ENCODE data around the gene APOBEC3H.

The APOBEC3H gene

GRCh38 chr22:39144101-39144767, 47.2 kb downstream of the APOBEC3H start:
- Histone ChIP-seq H3K27me3 (peaks cover 12% of the 10 kb centered on the region), H3K4me3 (ENCODE audit: low read depth in 1 of 2, low read length in 1 of 2) (peak overlapping the region; percentile 94 to 96), H3K9me3 (no peaks in the 10 kb centered on the region), H3K27ac (peak overlapping the region; percentile 98), H3K4me1 (ENCODE audit: control insufficient read depth in 1 of 2, insufficient read depth in 1 of 2, low read depth in 1 of 2, low read length in 1 of 2) (peaks cover 23 to 32% of the 10 kb centered on the region in 2 experiments), H3K36me3 (peaks cover 35% of the 10 kb centered on the region)
- TF ChIP-seq, protein P1, sequence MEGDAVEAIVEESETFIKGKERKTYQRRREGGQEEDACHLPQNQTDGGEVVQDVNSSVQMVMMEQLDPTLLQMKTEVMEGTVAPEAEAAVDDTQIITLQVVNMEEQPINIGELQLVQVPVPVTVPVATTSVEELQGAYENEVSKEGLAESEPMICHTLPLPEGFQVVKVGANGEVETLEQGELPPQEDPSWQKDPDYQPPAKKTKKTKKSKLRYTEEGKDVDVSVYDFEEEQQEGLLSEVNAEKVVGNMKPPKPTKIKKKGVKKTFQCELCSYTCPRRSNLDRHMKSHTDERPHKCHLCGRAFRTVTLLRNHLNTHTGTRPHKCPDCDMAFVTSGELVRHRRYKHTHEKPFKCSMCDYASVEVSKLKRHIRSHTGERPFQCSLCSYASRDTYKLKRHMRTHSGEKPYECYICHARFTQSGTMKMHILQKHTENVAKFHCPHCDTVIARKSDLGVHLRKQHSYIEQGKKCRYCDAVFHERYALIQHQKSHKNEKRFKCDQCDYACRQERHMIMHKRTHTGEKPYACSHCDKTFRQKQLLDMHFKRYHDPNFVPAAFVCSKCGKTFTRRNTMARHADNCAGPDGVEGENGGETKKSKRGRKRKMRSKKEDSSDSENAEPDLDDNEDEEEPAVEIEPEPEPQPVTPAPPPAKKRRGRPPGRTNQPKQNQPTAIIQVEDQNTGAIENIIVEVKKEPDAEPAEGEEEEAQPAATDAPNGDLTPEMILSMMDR (IDR thresholded peaks at IDR 0.05) = no peak

- peaks cover 32% of the 10 kb centered on the region for H3K36me3 ChIP-seq
- peaks cover 12% of the 10 kb centered on the region for H3K27me3 ChIP-seq
- TF ChIP-seq, protein P1 (IDR thresholded peaks at IDR 0.05) = no peak
- H3K4me3 ChIP-seq (ENCODE audit: low read depth in 1 of 2, low read length in 1 of 2) = peak overlapping the region; percentile 94 to 96
- no peaks in the 10 kb centered on the region for H3K9me3 ChIP-seq
- H3K4me1 ChIP-seq (ENCODE audit: control insufficient read depth in 1 of 2, insufficient read depth in 1 of 2, low read depth in 1 of 2, low read length in 1 of 2) = peaks cover 36 to 42% of the 10 kb centered on the region in 2 experiments
- H3K27ac ChIP-seq = peak overlapping the region; percentile 98
Observed at GRCh38 chr22:39146256-39147101, 49.4 kb downstream of the APOBEC3H start.

DNA sequence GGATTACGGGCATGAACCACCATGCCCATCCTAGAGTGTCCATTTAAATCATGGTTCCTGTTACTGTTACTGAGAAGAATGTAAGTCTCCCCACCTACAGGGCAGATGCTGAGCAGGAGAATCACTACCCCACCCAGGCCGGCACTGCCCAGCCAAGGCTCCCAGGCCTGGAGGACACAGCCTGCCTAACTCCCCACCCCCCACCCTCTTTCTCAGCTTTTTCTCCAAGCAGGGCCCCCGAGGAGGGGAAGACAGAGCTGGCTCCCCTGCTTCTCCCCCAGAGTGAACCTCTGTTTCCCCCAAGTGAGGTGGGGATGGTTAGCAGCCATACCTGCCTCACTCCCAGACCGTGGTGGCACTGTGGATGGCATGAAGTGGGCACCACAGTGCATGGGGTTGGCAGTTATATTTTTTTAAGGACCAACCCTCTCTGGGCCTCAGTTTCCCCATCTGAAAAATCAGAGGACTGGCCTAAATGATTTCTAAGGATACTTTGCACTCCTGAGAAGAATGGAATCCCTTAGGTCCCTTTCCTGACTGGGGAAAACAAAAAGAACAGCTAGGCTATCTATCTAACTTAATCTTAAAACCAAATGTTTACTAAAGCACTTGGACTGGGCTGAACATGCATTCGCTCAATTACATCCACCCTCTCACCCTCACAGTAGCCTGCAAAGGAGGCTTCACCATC, 50.4 kb downstream of the APOBEC3H start:
- H3K4me3 ChIP-seq (ENCODE audit: low read depth in 1 of 2, low read length in 1 of 2) = no peak overlapping the region
- peak overlapping the region; percentile 98 for H3K27ac ChIP-seq
- no peaks in the 10 kb centered on the region for H3K9me3 ChIP-seq
- H3K4me1 ChIP-seq (ENCODE audit: control insufficient read depth in 1 of 2, insufficient read depth in 1 of 2, low read depth in 1 of 2, low read length in 1 of 2) = peaks cover 43 to 49% of the 10 kb centered on the region in 2 experiments
- peaks cover 12% of the 10 kb centered on the region for H3K27me3 ChIP-seq
- TF ChIP-seq, protein P1 (IDR thresholded peaks at IDR 0.05) = no peak
- H3K36me3 ChIP-seq = peaks cover 32% of the 10 kb centered on the region

GRCh38 chr22:39148026-39148726, 51.1 kb downstream of the APOBEC3H start:
- H3K27me3 ChIP-seq = peaks cover 16% of the 10 kb centered on the region
- TF ChIP-seq, protein P1 (IDR thresholded peaks at IDR 0.05) = no peak
- no peak overlapping the region for H3K4me3 ChIP-seq (ENCODE audit: low read depth in 1 of 2, low read length in 1 of 2)
- peak overlapping the region; percentile 98 for H3K27ac ChIP-seq
- H3K4me1 ChIP-seq (ENCODE audit: control insufficient read depth in 1 of 2, insufficient read depth in 1 of 2, low read depth in 1 of 2, low read length in 1 of 2) = peaks cover 48 to 54% of the 10 kb centered on the region in 2 experiments
- H3K36me3 ChIP-seq = peaks cover 32% of the 10 kb centered on the region
- H3K9me3 ChIP-seq = no peaks in the 10 kb centered on the region

All from neutrophil (primary cell).